Panc1 (cell line): Measurements from ENCODE around the gene REX1BD. TPM values are rescaled to one million over a fixed set of nuclear protein-coding genes. Genes with fewer than 3 reads are reported as not detected.

Source experiments
- ATAC-seq: fragments of 200-7000 bp; cut with Tn5 transposase; 2 replicates; pipeline ENCODE4 v1.9.1; 2020; ENCODE audit warnings: mild to moderate bottlenecking, moderate library complexity
- BruUV-seq: library from RNA; stranded (reverse); fragments of 400-500 nt; replicated peaks from 2 replicates; lab custom pipeline; 2021; lab: Mats Ljungman, UMichigan
- CTCF ChIA-PET: fragments of 300-600 bp; sonication (Branson Sonifier 250); formaldehyde crosslinking; loops from one replicate; lab custom pipeline; 2022; ENCODE audit warnings: antibody characterized with exemption; lab: Charles Lee
- POLR2A ChIA-PET: fragments of 300-600 bp; sonication (Branson Sonifier 250); formaldehyde crosslinking; loops from one replicate; lab custom pipeline; 2022; ENCODE audit warnings: antibody characterized with exemption; lab: Charles Lee
- DNase-seq: peaks from one replicate; pipeline ENCODE4 v3.0.0-alpha.2; 2010; ENCODE audit warnings: low read depth, low spot score
- H3K27ac ChIP-seq: 2 replicates; pipeline ENCODE4 v1.5.1; 2011; ENCODE audit warnings: mild to moderate bottlenecking, low read length, inconsistent platforms
- H3K27me3 ChIP-seq: fragments of 200-500 bp; sonication (Bioruptor generic); 2 replicates; pipeline ENCODE4 v1.6.0; 2014; ENCODE audit warnings: low read length, inconsistent platforms; ENCODE audit not compliant: control insufficient read depth, insufficient read depth
- H3K36me3 ChIP-seq: fragments of 200-500 bp; sonication (Bioruptor generic); 2 replicates; pipeline ENCODE4 v1.5.1; 2014; ENCODE audit warnings: inconsistent platforms, mild to moderate bottlenecking, low read length, moderate library complexity; ENCODE audit not compliant: control insufficient read depth, insufficient read depth
- H3K4me1 ChIP-seq: 2 replicates; pipeline ENCODE4 v1.5.1; 2011; ENCODE audit warnings: inconsistent platforms, mild to moderate bottlenecking, low read length, moderate library complexity; ENCODE audit not compliant: control insufficient read depth, insufficient read depth
- H3K4me3 ChIP-seq, 2 experiments: 2 replicates each; pipeline ENCODE4 v1.5.1; 2011 to 2012; ENCODE audit warnings: low read depth in 2 of 2, low read length in 2 of 2, mild to moderate bottlenecking in 2 of 2, inconsistent platforms in 1 of 2, moderate library complexity in 1 of 2
- H3K9me3 ChIP-seq: fragments of 200-500 bp; sonication (Bioruptor generic); 2 replicates; pipeline ENCODE4 v1.5.1; 2014; ENCODE audit warnings: low read depth, mild to moderate bottlenecking, inconsistent platforms, low read length, moderate library complexity; ENCODE audit not compliant: control insufficient read depth, insufficient read depth
- POLR2AphosphoS5 ChIP-seq: IDR thresholded peaks from 2 replicates; pipeline ENCODE4 v1.6.1; 2012; ENCODE audit warnings: mild to moderate bottlenecking, low read depth, low read length, moderate library complexity
- SIN3A ChIP-seq: IDR thresholded peaks from 2 replicates; pipeline ENCODE4 v1.6.1; 2012; ENCODE audit warnings: low read depth, mild to moderate bottlenecking, low read length, moderate library complexity, borderline replicate concordance; ENCODE audit not compliant: insufficient read depth
- TCF7L2 ChIP-seq: IDR thresholded peaks from 2 replicates; pipeline ENCODE4 v1.6.1; 2011; ENCODE audit warnings: mild to moderate bottlenecking, low read depth, low read length, inconsistent platforms
- in situ Hi-C: cut with HindIII; loops from 2 replicates; pipeline ENCODE4 v1.10.0; 2016; ENCODE audit warnings: low sequenced_read_pairs, low pct_unique_long_range_greater_than_20kb
- intact Hi-C: fragments of 100-400 bp; cut with micrococcal nuclease; formaldehyde crosslinking; loops from one replicate; pipeline ENCODE4 v1.10.0; 2022; ENCODE audit not compliant: unreplicated experiment
- total RNA-seq: library from RNA; stranded (reverse); gene quantifications from one replicate; pipeline ENCODE4 v1.2.1, GENCODE V29; 2021; ENCODE audit not compliant: unreplicated experiment
- TF ChIP-seq, protein P1 (sequence below), 2 experiments: IDR thresholded peaks; 2 replicates each; pipeline ENCODE4 v1.6.1; 2011 to 2012; ENCODE audit warnings: low read depth in 2 of 2, control low read depth in 1 of 2, low read length in 1 of 2, mild to moderate bottlenecking in 1 of 2, moderate library complexity in 1 of 2; ENCODE audit not compliant: insufficient read depth in 1 of 2
- TF ChIP-seq, protein P2 (sequence below): fragments of 450-650 bp; IDR thresholded peaks from 2 replicates; pipeline ENCODE4 v1.5.1; 2017; ENCODE audit warnings: mild to moderate bottlenecking

The REX1BD gene
- total RNA-seq, 1 experiment from 2014 or later = 32.0 TPM

DNA sequence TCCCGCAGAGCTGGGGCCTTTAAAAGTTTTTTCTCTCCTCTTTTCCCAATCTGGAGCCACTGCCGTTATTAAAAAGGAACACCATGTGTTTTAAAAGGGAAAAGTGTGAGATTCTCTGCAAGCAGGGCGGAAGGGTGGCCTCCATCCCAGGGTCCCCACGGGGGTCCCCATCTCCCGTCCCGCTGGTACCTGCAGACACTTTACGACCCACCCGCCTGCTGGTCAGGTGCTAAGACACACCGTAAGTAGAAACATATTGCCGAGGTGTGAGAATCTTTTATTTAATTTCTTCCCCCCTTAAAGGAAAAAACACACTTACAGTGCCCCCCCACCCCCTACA, 16.2 kb downstream of the REX1BD start:
- H3K36me3 ChIP-seq = no peaks in the 10 kb centered on the region
- in situ Hi-C loops = no loop called here
- DNase-seq (no peak), ATAC-seq (no peak)
- H3K9me3 ChIP-seq = no peaks in the 10 kb centered on the region
- ChIA-PET POLR2A (interaction anchor here (0.6 kb wide), 1 partner anchor 32 kb away, joined by 18 read pairs; no protein-coding TSS in a partner anchor), CTCF (interaction anchor here (0.6 kb wide), 1 partner anchor 78 kb away, joined by 5 read pairs; no protein-coding TSS in a partner anchor)
- H3K4me1 ChIP-seq = peaks cover 2% of the 10 kb centered on the region
- intact Hi-C loops = no loop called here
- H3K27me3 ChIP-seq = peaks cover 2% of the 10 kb centered on the region
- TF ChIP-seq SIN3A = no peak
- TF ChIP-seq, protein P1, sequence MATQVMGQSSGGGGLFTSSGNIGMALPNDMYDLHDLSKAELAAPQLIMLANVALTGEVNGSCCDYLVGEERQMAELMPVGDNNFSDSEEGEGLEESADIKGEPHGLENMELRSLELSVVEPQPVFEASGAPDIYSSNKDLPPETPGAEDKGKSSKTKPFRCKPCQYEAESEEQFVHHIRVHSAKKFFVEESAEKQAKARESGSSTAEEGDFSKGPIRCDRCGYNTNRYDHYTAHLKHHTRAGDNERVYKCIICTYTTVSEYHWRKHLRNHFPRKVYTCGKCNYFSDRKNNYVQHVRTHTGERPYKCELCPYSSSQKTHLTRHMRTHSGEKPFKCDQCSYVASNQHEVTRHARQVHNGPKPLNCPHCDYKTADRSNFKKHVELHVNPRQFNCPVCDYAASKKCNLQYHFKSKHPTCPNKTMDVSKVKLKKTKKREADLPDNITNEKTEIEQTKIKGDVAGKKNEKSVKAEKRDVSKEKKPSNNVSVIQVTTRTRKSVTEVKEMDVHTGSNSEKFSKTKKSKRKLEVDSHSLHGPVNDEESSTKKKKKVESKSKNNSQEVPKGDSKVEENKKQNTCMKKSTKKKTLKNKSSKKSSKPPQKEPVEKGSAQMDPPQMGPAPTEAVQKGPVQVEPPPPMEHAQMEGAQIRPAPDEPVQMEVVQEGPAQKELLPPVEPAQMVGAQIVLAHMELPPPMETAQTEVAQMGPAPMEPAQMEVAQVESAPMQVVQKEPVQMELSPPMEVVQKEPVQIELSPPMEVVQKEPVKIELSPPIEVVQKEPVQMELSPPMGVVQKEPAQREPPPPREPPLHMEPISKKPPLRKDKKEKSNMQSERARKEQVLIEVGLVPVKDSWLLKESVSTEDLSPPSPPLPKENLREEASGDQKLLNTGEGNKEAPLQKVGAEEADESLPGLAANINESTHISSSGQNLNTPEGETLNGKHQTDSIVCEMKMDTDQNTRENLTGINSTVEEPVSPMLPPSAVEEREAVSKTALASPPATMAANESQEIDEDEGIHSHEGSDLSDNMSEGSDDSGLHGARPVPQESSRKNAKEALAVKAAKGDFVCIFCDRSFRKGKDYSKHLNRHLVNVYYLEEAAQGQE (IDR thresholded peaks at IDR 0.05; ENCODE audit: insufficient read depth in 1 of 2, low read depth in 2 of 2, low read length in 1 of 2) = no peak
- TF ChIP-seq TCF7L2 = no peak
- TF ChIP-seq, protein P2, sequence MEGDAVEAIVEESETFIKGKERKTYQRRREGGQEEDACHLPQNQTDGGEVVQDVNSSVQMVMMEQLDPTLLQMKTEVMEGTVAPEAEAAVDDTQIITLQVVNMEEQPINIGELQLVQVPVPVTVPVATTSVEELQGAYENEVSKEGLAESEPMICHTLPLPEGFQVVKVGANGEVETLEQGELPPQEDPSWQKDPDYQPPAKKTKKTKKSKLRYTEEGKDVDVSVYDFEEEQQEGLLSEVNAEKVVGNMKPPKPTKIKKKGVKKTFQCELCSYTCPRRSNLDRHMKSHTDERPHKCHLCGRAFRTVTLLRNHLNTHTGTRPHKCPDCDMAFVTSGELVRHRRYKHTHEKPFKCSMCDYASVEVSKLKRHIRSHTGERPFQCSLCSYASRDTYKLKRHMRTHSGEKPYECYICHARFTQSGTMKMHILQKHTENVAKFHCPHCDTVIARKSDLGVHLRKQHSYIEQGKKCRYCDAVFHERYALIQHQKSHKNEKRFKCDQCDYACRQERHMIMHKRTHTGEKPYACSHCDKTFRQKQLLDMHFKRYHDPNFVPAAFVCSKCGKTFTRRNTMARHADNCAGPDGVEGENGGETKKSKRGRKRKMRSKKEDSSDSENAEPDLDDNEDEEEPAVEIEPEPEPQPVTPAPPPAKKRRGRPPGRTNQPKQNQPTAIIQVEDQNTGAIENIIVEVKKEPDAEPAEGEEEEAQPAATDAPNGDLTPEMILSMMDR = no peak
- TF ChIP-seq POLR2AphosphoS5 = no peak
- H3K4me3 ChIP-seq = no peak overlapping the region
- no peak overlapping the region for H3K27ac ChIP-seq
- no TSS peak for BruUV-seq

DNA sequence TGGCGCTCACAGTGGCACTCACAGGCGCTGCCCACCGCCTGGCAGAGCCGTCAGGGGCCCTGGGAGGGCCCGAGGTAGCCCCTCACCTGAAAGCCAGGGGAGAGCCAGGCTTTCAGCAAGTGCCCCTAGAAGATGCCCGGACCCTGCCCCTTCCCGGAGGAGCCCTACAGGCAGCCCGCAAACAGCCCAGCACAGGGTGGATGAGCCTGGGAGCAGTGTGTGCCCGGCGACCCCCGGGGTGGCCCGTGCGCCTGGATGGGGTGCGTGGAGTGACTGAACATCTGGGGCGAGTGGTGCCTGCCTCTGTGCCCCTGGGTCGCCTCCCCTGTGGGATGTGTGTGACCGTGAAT, 16.6 kb downstream of the REX1BD start:
- H3K27ac ChIP-seq = no peak overlapping the region
- ChIA-PET CTCF (interaction anchor here (0.6 kb wide), 1 partner anchor 78 kb away, joined by 5 read pairs; no protein-coding TSS in a partner anchor), POLR2A (interaction anchor here (0.6 kb wide), 1 partner anchor 33 kb away, joined by 18 read pairs; no protein-coding TSS in a partner anchor)
- no peaks in the 10 kb centered on the region for H3K36me3 ChIP-seq
- BruUV-seq = no TSS peak
- H3K27me3 ChIP-seq = peaks cover 2% of the 10 kb centered on the region
- H3K9me3 ChIP-seq = no peaks in the 10 kb centered on the region
- H3K4me1 ChIP-seq = peaks cover 2% of the 10 kb centered on the region
- H3K4me3 ChIP-seq = no peak overlapping the region
- in situ Hi-C loops (no loop called here), intact Hi-C loops (no loop called here)
- DNase-seq (no peak), ATAC-seq (no peak)
- TF ChIP-seq, protein P1 (IDR thresholded peaks at IDR 0.05; ENCODE audit: insufficient read depth in 1 of 2, low read depth in 2 of 2, low read length in 1 of 2) = no peak
- TF ChIP-seq POLR2AphosphoS5 = no peak
- no peak for TF ChIP-seq TCF7L2
- no peak for TF ChIP-seq SIN3A
- TF ChIP-seq, protein P2 = no peak
